HG03575 (cell line): ENCODE results near the gene WRAP73.

Experiments
- ATAC-seq: cut with Tn5 transposase; IDR thresholded peaks from one replicate; pipeline ENCODE4 v1.9.1; 2021; ENCODE audit not compliant: unreplicated experiment, insufficient number of reproducible peaks, low FRiP score; ENCODE audit errors: extremely low read depth

WRAP73 gene

DNA sequence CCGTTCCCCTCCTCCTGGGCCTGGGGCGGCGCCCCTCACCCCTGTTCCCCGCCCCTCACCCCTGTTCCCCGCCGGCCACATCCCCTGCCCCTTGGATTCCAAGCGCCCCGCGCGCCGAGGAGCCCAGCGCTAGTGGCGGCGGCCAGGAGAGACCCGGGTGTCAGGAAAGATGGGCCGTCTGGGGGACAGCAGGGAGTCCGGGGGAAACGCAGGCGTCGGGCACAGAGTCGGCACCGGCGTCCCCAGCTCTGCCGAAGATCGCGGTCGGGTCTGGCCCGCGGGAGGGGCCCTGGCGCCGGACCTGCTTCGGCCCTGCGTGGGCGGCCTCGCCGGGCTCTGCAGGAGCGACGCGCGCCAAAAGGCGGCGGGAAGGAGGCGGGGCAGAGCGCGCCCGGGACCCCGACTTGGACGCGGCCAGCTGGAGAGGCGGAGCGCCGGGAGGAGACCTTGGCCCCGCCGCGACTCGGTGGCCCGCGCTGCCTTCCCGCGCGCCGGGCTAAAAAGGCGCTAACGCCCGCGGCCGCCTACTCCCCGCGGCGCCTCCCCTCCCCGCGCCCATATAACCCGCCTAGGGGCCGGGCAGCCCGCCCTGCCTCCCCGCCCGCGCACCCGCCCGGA, 2.1 kb upstream of the WRAP73 start, which contains the start of gene TP73:
TP73 (plus strand) TSS at position 587 of the 618 bp plus-strand sequence. CDS start 29,850 bp downstream, outside the sequence.
- ATAC-seq = no peak

DNA sequence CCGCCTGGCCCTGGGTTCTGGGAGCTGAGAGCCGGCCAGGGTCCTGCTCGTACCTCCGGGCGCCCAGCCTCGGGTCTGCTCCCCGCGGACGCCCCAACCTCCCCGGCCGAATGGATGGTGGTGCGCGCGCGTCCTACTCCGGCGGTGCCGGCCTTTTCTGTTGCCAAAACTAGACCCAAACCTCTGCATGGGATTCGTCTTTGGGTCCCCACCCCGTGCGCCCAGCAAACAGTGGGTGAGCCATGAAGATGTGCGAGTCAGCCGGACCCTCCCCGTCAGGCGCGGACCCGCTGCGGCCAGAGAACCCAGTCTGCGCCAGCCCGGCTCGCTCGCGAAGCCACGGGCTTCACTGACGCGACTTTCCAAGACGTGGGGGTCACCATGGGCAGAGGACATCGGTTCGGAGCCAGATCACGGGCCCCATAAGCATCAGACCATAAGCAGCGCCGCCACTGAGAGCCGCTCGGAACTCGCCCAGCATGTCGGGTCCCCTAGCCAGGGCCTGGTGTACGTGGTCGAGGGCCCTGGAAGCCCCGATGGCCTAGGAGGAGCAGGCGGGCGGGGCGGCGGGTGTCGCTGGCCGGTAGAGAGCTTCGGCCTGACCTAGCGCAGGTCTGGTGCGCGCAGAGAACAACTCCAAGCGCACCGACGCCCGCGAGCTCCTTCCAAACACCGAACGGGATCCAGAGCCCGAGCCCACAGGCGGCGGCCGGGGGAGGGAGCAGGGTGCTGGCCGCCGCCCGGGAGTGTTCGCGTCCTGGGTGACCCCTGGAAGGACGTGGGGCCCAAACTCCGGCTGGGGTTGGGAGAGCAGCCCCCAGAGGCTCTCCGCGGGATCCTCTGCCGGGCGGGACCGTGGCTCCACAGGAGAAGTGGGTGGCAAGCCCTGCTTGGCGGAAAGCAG, 1.4 kb upstream of the WRAP73 start:
- ATAC-seq = no peak

DNA sequence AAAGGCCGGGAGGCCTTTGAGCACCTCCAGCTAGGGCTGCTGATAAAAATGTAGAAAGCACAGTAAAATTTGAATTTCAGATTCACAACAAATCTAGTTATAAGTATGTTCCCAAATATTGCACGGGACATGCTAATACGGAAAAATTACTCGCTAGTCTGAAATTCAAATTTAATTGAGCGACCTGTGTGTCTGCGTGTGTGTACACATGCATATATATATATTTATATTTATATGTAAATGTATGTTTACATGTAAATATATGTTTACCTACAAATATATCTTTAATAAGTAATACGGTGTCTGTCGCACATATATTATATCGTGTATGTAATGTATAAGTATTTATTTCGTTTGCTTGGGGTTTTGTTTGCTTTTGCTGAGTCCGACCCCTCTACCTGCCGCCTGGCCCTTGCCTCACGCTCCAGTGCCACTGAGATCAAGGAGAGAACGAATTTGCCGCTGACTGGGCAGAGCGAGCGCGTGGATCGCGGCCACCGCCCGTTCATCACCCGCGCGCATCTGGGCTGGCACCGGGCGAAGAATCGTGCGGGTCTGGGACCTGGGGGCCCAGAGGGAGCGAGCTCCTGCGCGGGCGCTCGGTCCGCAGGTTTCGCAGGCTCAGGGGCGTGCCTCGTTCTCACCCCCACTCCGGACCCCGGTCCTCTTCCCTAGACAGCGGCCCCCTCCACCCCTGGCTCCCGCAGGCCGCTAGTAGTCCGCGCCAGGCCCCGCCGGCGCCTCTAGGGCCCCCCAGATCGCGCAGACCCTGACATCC, 534 bp upstream of the WRAP73 start:
- ATAC-seq = no peak

DNA sequence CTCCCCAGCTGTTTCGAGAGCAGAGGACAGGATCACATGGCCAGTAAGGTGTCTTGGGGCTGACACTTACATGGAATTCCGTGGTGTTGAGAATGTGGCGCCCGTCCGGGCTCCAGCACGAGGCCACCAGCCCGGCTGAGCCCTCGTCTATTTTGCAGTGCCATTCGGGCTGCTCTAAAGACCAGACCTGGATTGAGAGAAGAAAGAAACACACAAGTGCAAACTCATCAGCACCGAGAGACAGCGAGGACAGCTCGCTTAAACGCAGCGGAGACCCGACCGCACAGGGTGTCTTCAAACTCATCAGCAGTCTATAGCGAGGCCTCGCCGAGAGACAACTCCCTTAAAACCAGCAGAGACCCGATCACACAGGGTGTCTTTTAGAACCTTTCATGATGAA, 3.3 kb downstream of the WRAP73 start:
- no peak for ATAC-seq

DNA sequence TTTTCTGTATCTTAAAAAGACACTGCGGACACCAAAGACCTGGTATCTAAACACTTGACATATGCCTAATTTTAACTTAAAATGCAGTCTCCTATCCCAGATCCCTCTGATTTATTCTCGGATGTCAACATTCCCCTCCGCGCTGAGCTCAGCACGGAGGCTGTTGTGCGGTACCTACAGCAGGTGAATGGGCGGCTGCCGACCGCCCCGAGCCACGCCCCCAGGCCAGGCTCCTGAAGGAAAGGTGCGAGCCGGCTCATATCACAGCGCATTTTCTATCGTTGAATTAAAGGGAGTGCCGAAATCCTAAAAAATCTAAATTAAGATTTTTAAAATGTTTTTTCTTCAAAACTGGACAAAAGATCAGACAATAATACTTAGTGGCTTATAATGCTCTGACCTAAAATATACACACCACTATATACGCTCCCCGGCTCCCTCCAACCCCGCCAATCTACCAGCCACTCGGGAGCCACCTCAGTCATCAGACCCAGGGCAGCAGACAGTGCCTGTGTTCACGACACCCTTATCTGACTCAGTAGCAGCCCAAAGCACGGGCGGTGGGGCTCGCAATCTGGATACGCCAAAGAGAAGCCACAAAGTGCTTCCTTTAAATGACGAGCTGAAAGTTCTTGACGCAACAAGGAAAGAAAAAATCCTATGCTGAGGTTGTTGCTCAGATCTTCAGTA, 4.1 kb downstream of the WRAP73 start:
- ATAC-seq = no peak

DNA sequence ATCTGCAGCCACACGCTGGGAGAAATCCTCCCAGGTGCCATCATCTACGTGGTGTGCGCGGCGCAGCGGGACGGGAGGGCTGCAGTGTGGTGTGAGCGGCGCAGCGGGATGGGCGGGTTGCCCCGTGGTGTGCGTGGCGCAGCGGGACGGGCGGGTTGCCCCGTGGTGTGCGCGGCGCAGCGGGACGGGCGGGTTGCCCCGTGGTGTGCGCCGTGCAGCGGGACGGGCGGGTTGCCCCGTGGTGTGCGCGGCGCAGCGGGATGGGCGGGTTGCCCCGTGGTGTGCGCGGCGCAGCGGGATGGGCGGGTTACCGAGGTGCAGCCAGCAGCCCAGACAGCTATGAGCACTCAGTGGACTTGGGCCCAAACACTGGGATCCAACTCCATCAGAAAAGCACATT, 4.7 kb downstream of the WRAP73 start:
- no peak for ATAC-seq

DNA sequence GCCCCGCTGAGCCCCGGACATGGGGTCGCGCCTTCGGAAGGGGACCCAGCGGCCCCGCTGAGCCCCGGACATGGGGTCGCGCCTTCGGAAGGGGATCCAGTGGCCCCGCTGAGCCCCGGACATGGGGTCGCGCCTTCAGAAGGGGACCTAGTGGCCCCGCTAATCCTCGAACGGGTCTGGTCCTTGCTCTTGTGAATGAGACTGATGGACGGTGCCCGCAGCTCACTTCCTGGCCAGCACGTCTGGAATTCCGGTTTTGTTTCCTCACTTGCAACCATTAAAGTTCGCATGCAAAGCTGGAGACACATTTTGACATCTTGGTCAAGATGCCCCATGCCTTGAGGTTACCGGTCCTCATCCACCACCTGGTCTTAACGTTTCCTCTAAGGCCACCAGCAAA, 5.6 kb downstream of the WRAP73 start:
- ATAC-seq = no peak

DNA sequence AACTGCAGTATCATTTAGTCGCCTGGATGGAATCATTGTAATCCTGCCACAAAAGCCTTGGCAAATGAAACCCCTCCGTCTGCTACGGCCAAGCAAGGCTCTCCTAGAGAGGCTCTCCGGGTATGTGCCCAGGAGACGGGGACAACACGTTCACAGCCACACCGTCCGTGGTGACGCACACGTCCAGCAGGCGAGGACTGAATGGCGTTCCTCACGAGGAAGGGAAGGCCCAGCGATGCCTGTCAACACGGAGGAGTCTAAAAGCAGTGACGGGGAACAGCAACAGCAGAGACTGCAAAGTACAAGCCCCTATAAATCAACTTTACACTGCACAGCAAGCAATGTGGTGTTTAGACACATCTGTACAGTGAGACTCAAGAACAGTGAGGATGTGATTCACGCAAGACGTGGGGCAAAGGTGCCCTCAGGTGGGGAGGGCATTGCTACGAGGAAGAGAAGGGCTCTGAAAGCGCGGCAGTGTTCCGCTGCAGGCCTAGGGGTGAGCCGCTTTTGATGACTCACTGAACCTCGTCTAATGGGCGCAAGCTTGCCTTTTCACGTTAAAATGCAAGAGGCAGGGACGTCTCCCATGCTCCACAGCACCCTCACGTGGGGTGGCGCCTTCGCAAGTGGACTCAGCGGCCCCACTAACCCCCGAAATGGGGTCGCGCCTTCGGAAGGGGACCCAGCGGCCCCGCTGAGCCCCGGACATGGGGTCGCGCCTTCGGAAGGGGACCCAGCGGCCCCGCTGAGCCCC, 6.8 kb downstream of the WRAP73 start:
- no peak for ATAC-seq

DNA sequence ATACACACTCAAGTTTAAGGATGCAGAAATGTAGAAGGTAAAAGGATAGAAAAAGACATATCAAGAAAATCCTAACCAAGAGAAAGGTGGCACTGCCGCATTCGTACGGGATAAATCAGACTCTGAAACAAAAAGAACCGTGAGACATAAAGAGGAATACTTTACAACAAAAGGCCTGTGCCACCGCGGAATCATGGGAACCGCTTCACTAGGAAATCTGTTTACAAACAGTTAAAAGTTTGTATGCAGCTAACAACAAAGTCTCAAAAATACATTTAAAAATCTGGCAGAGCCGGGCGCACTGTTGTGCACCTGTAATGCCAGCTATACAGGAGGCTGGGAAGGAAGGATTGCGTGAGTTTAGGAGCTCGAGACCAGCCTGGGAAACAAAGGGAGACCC, 8.1 kb downstream of the WRAP73 start:
- ATAC-seq = no peak

DNA sequence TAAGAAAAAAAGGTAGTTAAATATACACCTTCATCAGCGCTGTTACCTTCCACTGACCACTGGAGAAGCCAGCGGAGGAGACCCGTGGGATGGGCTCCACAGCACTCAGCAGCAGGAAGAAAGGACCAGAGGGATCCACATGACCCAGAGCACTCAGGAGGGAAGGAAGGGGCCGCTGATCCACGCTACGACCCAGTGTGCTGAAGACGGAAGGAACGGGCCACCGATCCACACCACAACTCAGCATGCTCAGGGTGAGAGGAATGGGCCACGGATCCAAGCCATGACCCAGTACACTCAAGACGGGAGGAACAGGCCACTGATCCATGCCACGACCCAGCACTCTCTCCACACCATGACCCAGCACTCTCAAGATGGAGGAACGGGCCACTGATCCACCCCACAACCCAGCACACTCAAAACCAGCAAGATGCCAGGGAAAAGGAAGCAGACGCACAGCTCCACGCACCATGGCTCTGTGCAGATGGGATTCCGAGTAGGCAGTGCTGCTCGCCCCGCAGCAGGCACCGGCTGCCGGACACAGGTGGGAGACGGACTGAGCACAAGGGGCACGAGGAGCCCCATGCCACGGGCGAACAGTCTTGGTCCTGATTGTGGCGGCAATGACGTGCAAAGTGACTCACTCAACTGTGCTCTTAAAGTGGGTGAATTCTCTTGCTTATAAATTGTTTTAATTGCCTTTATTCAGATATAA, 8.7 kb downstream of the WRAP73 start:
- no peak for ATAC-seq

DNA sequence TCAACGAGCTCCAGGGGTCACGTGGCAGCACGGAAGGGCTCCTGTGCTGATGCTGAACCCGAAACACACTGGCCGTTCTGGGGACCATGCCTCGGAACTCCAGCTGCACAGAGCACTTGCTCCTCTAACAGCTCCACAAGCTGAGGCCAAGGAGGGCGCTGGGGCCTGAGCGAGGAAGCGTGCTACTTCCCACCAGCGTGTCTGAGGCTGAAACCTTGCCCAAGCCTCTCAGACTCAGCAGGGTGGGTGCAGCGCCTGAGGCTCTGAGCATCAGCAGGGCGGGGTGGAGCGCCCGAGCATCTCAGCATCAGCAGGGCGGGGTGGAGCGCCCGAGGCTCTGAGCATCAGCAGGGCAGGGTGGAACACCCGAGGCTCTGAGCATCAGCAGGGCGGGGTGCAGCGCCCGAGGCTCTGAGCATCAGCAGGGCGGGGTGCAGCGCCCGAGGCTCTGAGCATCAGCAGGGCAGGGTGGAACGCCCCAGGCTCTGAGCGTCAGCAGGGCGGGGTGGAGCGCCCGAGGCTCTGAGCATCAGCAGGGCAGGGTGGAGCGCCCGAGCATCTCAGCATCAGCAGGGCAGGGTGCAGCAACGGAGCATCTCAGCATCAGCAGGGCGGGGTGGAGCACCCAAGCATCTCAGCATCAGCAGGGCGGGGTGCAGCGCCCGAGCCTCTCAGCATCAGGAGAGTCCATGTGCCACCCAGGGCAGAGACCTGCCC, 9.6 kb downstream of the WRAP73 start:
- ATAC-seq = no peak

DNA sequence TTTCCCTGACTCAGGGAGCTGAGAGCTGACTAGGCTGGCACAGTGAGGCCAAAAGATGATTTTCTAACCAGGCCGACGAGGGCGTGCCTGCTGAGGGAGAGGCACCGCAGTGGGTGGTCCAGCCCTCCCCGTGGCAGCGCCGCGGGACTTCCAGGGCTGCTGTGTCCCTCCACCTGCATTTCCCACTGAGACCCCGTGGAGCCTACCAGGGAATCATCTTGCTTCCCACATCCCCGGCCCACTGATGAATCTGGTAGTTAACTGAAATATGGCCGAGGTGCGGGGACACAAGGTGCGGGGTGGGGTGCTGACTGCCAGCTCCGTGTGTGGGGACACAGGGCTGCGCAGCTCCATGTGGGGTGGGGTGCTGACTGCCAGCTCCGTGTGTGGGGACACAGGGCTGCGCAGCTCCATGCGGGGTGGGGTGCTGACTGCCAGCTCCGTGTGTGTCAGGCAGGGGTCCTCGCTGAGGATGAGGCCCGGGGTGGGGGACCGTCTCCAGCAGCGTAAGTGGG, 10.4 kb downstream of the WRAP73 start:
- no peak for ATAC-seq

DNA sequence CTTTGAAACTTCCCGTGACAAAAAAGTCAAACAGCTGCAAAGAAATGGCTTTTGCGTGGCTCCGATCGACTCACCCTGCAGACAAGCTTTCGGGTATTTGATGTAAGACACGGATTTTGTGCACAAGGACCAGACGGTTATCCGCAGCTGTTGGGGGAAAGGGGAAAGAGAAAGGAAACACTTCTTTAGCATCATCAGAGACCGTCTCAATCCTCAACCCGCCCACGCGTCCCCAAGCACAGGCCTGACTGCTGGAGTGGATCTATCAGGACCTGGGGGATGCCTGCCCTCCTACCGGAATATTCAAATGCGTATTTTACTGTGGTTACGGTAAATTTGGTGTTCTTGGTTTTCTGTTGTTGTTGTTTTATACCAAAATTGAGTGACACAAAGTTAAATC, 11.2 kb downstream of the WRAP73 start:
- no peak for ATAC-seq

DNA sequence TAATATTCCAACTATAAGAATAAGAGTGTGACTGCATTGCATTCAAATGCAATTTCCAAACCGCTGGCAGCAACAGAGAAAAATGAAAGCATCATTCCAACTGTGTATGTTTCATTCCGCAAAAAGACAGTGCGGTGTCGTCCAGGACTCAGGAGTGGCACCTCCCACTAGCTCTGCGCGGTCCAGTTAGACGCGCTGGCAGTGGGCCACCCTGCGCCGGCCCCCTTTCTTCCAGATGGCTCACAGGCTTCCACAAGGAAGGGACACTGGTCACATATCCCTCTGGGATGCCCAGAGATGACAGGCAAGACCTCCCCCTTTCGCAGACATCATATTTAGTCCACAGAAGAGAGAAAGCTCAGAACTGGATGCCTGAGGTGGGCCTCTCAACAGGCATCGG, 11.9 kb downstream of the WRAP73 start:
- ATAC-seq = no peak

DNA sequence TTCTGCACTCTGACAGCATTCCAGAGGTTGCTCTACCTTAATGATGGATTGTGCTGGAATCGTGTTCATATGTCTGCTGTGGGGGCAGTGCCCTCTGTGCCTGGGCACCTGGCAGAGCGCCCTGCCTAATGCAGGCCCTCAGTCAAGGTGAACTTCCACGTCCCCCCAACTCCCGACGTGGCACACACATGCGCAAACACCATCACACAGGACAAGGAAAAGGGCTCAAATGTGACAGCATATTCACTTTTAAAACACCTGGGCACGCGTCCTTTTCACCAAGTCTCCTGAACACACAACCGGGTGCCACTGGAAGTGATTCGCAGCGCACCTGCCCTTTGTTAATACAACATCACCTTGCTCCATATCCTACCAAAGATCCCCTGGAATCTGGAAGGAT, 13.4 kb downstream of the WRAP73 start:
- no peak for ATAC-seq

DNA sequence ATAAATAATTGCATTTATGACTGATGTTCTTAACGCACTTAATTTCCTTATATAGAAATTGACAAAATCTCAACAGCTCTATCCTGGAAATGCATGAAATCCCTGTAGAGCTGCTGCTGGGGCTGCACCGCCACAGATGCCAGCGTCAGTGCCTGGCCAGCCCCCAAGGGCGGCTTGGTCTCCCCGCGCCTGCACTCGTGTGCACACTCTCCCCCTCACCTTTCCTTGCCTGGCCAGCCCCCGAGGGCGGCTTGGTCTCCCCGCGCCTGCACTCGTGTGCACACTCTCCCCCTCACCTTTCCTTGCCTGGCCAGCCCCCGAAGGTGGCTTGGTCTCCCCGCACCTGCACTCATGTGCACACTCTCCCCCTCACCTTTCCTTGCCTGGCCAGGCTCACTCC, 13.8 kb downstream of the WRAP73 start:
- ATAC-seq = no peak
